MM.1S (cell line): ENCODE measurements around the gene RBM17.
A peak's percentile ranks its signal among the peaks of the same experiment; 100 is the strongest.
"Not testable (repeated sequence)": the region's sequence is repeated elsewhere in the genome, so short reads cannot be mapped to it uniquely, and the experiment has no call there.

Source experiments
- DNase-seq: peaks from one replicate; pipeline ENCODE4 v3.0.0-alpha.2; 2015
- H2AFZ ChIP-seq: fragments of 300-600 bp; sonication (generic); 2 replicates; pipeline ENCODE4 v1.6.0; 2016; ENCODE audit warnings: antibody characterized with exemption, low read length
- H3F3A ChIP-seq: fragments of 300-600 bp; sonication (generic); 2 replicates; pipeline ENCODE4 v1.6.1; 2016; ENCODE audit warnings: mild to moderate bottlenecking, antibody characterized with exemption, low read length, moderate library complexity, mixed read lengths; ENCODE audit not compliant: insufficient read depth
- H3K27ac ChIP-seq: fragments of 300-600 bp; sonication (generic); 2 replicates; pipeline ENCODE4 v1.5.1; 2016; ENCODE audit warnings: mild to moderate bottlenecking, low read length
- H3K27me3 ChIP-seq: fragments of 300-600 bp; sonication (generic); replicated peaks from 2 replicates; pipeline ENCODE4 v1.6.0; 2016; ENCODE audit warnings: low read length; ENCODE audit not compliant: insufficient read depth
- H3K36me3 ChIP-seq: fragments of 300-600 bp; sonication (generic); replicated peaks from 2 replicates; pipeline ENCODE4 v1.6.1; 2016; ENCODE audit warnings: mild to moderate bottlenecking, low read length, mixed read lengths; ENCODE audit not compliant: insufficient read depth
- H3K4me1 ChIP-seq: fragments of 300-600 bp; sonication (generic); 2 replicates; pipeline ENCODE4 v1.6.1; 2016; ENCODE audit warnings: low read length, mixed read lengths
- H3K4me2 ChIP-seq: fragments of 300-600 bp; sonication (generic); 2 replicates; pipeline ENCODE4 v1.6.0; 2016; ENCODE audit warnings: low read depth, low read length
- H3K4me3 ChIP-seq: fragments of 300-600 bp; sonication (generic); 2 replicates; pipeline ENCODE4 v1.5.1; 2016; ENCODE audit warnings: low read length, mixed read lengths
- H3K79me2 ChIP-seq: fragments of 300-600 bp; sonication (generic); 2 replicates; pipeline ENCODE4 v1.6.1; 2016; ENCODE audit warnings: mixed run types, low read length, mixed read lengths
- H3K9ac ChIP-seq: fragments of 300-600 bp; sonication (generic); 2 replicates; pipeline ENCODE4 v1.6.1; 2016; ENCODE audit warnings: low read length, mixed read lengths
- H3K9me2 ChIP-seq: fragments of 300-600 bp; sonication (generic); replicated peaks from 2 replicates; pipeline ENCODE4 v1.6.1; 2016; ENCODE audit warnings: mild to moderate bottlenecking, low read length, mixed read lengths; ENCODE audit not compliant: insufficient read depth
- H3K9me3 ChIP-seq: fragments of 300-600 bp; sonication (generic); replicated peaks from 2 replicates; pipeline ENCODE4 v1.6.1; 2016; ENCODE audit warnings: mild to moderate bottlenecking, low read length, mixed read lengths; ENCODE audit not compliant: insufficient read depth
- H4K20me1 ChIP-seq: fragments of 300-600 bp; sonication (generic); 2 replicates; pipeline ENCODE4 v1.6.1; 2016; ENCODE audit warnings: mild to moderate bottlenecking, low read length, moderate library complexity, mixed read lengths; ENCODE audit not compliant: insufficient read depth
- CTCF ChIP-seq: fragments of 300-600 bp; sonication (generic); IDR thresholded peaks from 2 replicates; pipeline ENCODE4 v1.5.1; 2016; ENCODE audit warnings: antibody characterized with exemption, low read length, mixed read lengths
- EZH2 ChIP-seq: fragments of 300-600 bp; sonication (generic); optimal IDR thresholded peaks from 2 replicates; pipeline ENCODE3; 2017; ENCODE audit warnings: low read depth, mild to moderate bottlenecking, antibody characterized with exemption, low read length, mixed read lengths
- EZH2phosphoT487 ChIP-seq: fragments of 300-600 bp; sonication (generic); IDR thresholded peaks from 2 replicates; pipeline ENCODE4 v1.6.1; 2018; ENCODE audit warnings: antibody characterized with exemption, low read length

Gene RBM17

DNA sequence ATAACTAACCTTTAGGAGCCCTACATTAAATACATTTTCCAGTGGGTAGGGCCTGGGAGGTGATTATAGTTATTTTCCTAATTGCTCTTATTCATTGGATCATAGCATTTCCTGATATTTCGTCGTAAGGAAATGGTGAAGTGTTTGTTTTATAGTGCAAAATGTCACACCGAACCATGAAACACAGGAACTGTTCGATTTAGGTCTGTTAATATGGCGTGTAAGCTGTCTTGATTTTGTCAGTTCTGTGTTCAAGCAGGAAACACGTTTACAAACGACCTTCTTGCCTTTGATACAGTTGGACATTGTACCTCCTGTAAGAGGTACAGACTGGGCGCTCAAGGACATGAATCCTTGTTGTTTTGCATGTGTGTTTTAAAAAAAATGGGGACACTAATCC is 14.8 kb downstream of the RBM17 start:
- peaks cover 60% of the 10 kb centered on the region for H3K79me2 ChIP-seq

GRCh38 chr10:6107616-6108015 is 18.8 kb downstream of the RBM17 start:
- not testable (repeated sequence) for H3K9me2 ChIP-seq, H3K9ac ChIP-seq, H3K4me3 ChIP-seq, H3K27me3 ChIP-seq, DNase-seq, H2AFZ ChIP-seq, H3K27ac ChIP-seq, H3K4me2 ChIP-seq, H4K20me1 ChIP-seq, H3K9me3 ChIP-seq, H3K4me1 ChIP-seq, H3F3A ChIP-seq
- Histone ChIP-seq H3K79me2 (peaks cover 48% of the 10 kb centered on the region), H3K36me3 (peaks cover 18% of the 10 kb centered on the region)

More for the DNA sequence above, 14.8 kb downstream of the RBM17 start:
- Histone ChIP-seq H3K4me3 (no peak overlapping the region), H3K27ac (no peak overlapping the region), H3K4me1 (0 out of 2 replicates have a peak, but pooled peaks cover 3% of the 10 kb centered on the region), H3K36me3 (peaks cover 5% of the 10 kb centered on the region), H2AFZ (no peak overlapping the region), H3K27me3 (no peaks in the 10 kb centered on the region), H3K9me2 (no peaks in the 10 kb centered on the region), H3K4me2 (no peak overlapping the region), H3K9ac (no peak overlapping the region), H4K20me1 (no peaks in the 10 kb centered on the region), H3K9me3 (no peaks in the 10 kb centered on the region), H3F3A (no peaks in the 10 kb centered on the region)
- no peak for DNase-seq
- TF ChIP-seq EZH2phosphoT487 (no peak), CTCF (no peak), EZH2 (no peak)

DNA sequence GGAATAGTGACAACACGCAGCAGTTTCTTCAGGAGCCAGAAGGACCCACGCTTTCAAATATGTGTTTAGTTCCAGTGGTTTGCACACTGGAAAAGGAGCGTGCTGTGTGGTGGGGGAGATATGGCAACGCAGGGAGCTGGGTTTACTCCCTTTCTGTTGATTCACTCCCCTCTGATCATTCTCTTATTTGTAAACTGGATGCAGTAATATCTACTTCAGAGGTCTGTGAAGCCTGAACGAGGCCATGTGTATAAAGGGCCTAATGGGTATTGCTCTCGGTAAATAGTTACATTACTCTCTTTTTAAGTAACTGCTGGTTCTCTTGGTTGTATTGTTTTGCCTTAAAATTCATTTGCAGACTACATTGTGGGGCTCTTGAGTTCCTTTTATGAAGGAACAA is 19.2 kb downstream of the RBM17 start:
- peaks cover 18% of the 10 kb centered on the region for H3K36me3 ChIP-seq
- no peak for DNase-seq
- no peaks in the 10 kb centered on the region for H3F3A ChIP-seq
- no peaks in the 10 kb centered on the region for H3K27me3 ChIP-seq
- no peak overlapping the region for H3K4me3 ChIP-seq
- H3K9ac ChIP-seq: no peak overlapping the region
- H3K9me3 ChIP-seq: no peaks in the 10 kb centered on the region
- H4K20me1 ChIP-seq: 0 out of 2 replicates have a peak, but pooled peaks cover 4% of the 10 kb centered on the region
- no peak overlapping the region for H3K27ac ChIP-seq
- H3K79me2 ChIP-seq: peaks cover 43% of the 10 kb centered on the region
- H2AFZ ChIP-seq: no peak overlapping the region
- no peaks in the 10 kb centered on the region for H3K9me2 ChIP-seq
- H3K4me1 ChIP-seq: 0 out of 2 replicates have a peak, but pooled peaks cover 3% of the 10 kb centered on the region
- H3K4me2 ChIP-seq: no peak overlapping the region
- TF ChIP-seq EZH2phosphoT487 (no peak), EZH2 (no peak), CTCF (no peak)

- H4K20me1 ChIP-seq: 0 out of 2 replicates have a peak, but pooled peaks cover 4% of the 10 kb centered on the region
- H3K79me2 ChIP-seq: peaks cover 35% of the 10 kb centered on the region
- DNase-seq: peak; percentile 35
- H3K27ac ChIP-seq: no peak overlapping the region
- no peak overlapping the region for H2AFZ ChIP-seq
- no peaks in the 10 kb centered on the region for H3K9me2 ChIP-seq
- no peaks in the 10 kb centered on the region for H3F3A ChIP-seq
- no peaks in the 10 kb centered on the region for H3K9me3 ChIP-seq
- H3K4me2 ChIP-seq: no peak overlapping the region
- no peaks in the 10 kb centered on the region for H3K27me3 ChIP-seq
- no peak overlapping the region for H3K9ac ChIP-seq
- H3K4me3 ChIP-seq: no peak overlapping the region
- peaks cover 15% of the 10 kb centered on the region for H3K36me3 ChIP-seq
- TF ChIP-seq EZH2 (no peak), EZH2phosphoT487 (no peak), CTCF (peak; percentile 69)
- 0 out of 2 replicates have a peak, but pooled peaks cover 3% of the 10 kb centered on the region for H3K4me1 ChIP-seq
Measured at GRCh38 chr10:6108631-6109443, 20.0 kb downstream of the RBM17 start.
